Measurements from ENCODE around the gene RAP1GAP. TPM values are rescaled to one million over a fixed set of nuclear protein-coding genes. Genes with fewer than 3 reads are reported as not detected.
A peak's percentile ranks its signal among the peaks of the same experiment; 100 is the strongest.

Gene RAP1GAP
- total RNA-seq, 1 experiment from 2014 or later = 8.4 TPM

DNA sequence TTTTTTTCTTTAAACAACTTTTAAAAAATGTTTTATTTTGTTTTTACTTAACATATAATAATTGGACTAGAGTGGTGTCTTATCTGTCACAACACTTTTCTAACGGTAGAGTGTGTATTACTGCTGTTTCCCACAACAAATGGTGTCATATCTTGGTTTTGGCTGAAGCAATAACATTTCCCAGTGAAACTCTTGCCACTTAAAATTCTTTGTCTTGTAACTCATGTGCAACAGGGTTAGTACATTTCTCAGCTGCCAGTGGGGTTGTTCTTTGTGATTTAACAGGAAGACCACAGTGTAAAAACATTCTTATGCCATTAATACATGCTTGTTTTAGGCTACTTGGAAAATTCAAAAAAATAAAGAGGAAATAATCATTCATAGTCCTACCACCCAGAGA lies 116.4 kb downstream of the RAP1GAP start:
- Histone ChIP-seq H3K36me3 (no peaks in the 10 kb centered on the region), H3K4me3 (no peak overlapping the region), H3K4me1 (peaks cover 14% of the 10 kb centered on the region), H3K27me3 (no peaks in the 10 kb centered on the region), H3K9me3 (replicated peaks) (no peaks in the 10 kb centered on the region), H3K27ac (peak overlapping the region; percentile 90)
- DNase-seq = peak; percentile 52 to 56

GRCh38 chr1:21550866-21551475 lies 118.2 kb downstream of the RAP1GAP start:
- H3K9me3 ChIP-seq (replicated peaks) = no peaks in the 10 kb centered on the region
- no peak for DNase-seq
- H3K4me3 ChIP-seq = no peak overlapping the region
- no peaks in the 10 kb centered on the region for H3K36me3 ChIP-seq
- peaks cover 14% of the 10 kb centered on the region for H3K4me1 ChIP-seq
- no peak overlapping the region for H3K27ac ChIP-seq
- no peaks in the 10 kb centered on the region for H3K27me3 ChIP-seq

DNA sequence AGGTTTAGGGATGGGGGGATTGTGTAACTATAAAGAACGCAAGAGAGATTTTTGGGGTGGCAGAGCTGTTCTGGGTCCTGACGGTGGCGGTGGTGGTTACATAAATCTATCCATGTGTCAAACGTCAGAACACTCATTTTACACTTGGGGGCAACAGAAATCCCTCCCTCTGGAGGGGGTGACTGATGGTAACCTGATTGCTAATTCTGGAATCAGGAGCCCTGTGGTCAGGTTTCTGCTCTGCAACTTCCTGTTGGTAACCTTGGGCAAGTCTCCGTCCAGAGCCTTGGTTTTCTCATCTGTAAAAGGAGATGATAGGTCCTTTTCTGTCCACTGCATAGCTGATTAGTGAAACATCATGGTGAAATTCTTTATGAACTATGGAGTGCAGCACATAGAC lies 119.1 kb downstream of the RAP1GAP start:
- no peaks in the 10 kb centered on the region for H3K9me3 ChIP-seq (replicated peaks)
- H3K4me3 ChIP-seq = no peak overlapping the region
- H3K36me3 ChIP-seq = no peaks in the 10 kb centered on the region
- H3K27me3 ChIP-seq = no peaks in the 10 kb centered on the region
- no peak for DNase-seq
- peaks cover 14% of the 10 kb centered on the region for H3K4me1 ChIP-seq
- no peak overlapping the region for H3K27ac ChIP-seq

GRCh38 chr1:21547876-21548275 lies 121.3 kb downstream of the RAP1GAP start:
- Histone ChIP-seq H3K36me3 (no peaks in the 10 kb centered on the region), H3K4me3 (no peak overlapping the region), H3K4me1 (peaks cover 11% of the 10 kb centered on the region; the same call in 1 of the 2 replicates), H3K27ac (no peak overlapping the region), H3K9me3 (replicated peaks) (no peaks in the 10 kb centered on the region), H3K27me3 (no peaks in the 10 kb centered on the region)
- DNase-seq = no peak

Other genes with a start within 250 kb of the RAP1GAP start
- gene NBPF3, start 229.2 kb downstream of the RAP1GAP start, total RNA-seq (2014; rRNA removed; shearing (Covaris generic)) = 0.15 and 0.67 TPM in 2 replicates
- gene ALPL, start 159.9 kb downstream of the RAP1GAP start, total RNA-seq (2014; rRNA removed; shearing (Covaris generic)) = 0.63 and 0.84 TPM in 2 replicates
- gene USP48, start 113.8 kb upstream of the RAP1GAP start, total RNA-seq (2014; rRNA removed; shearing (Covaris generic)) = 51.4 and 60.9 TPM in 2 replicates
- 0.04 TPM in 1 of 2 replicates, not detected in the other for gene LDLRAD2, start 142.9 kb upstream of the RAP1GAP start, total RNA-seq (2014; rRNA removed; shearing (Covaris generic))